NCI-H1417 (cell line): ENCODE data around the gene IP6K2.
"Not testable (repeated sequence)": the region's sequence is repeated elsewhere in the genome, so short reads cannot be mapped to it uniquely, and the experiment has no call there.

Experiments
- DNase-seq, 3 experiments: peaks; one replicate each; lab custom pipeline; 2025; lab: John Stamatoyannopoulos, UW

Gene IP6K2

GRCh38 chr3:48716982-48717746 lies at the start of gene IP6K2:
Gene IP6K2 (minus strand): TSS chr3:48717221. CDS start chr3:48695291, 21,930 bp downstream.
- peak; percentile 92 to 97 (median 92) for DNase-seq

- peak in 1 of 3 experiments; percentile 34 for DNase-seq
Measured at GRCh38 chr3:48765376-48765775, 48.4 kb upstream of the IP6K2 start.

- no peak for DNase-seq
Measured at GRCh38 chr3:48762816-48763215, 45.8 kb upstream of the IP6K2 start.

- DNase-seq = not testable (repeated sequence)
Measured at GRCh38 chr3:48759991-48760540, 43.0 kb upstream of the IP6K2 start.

- not testable (repeated sequence) for DNase-seq
Measured at GRCh38 chr3:48759531-48759930, 42.5 kb upstream of the IP6K2 start.

- no peak for DNase-seq
Measured at GRCh38 chr3:48759071-48759470, 42.0 kb upstream of the IP6K2 start.

- DNase-seq = no peak
Measured at GRCh38 chr3:48756640-48757039, 39.6 kb upstream of the IP6K2 start.

- no peak for DNase-seq
Measured at GRCh38 chr3:48750856-48751255, 33.8 kb upstream of the IP6K2 start.

GRCh38 chr3:48748754-48749153 lies 31.7 kb upstream of the IP6K2 start:
- DNase-seq = no peak

- no peak for DNase-seq
Measured at GRCh38 chr3:48747706-48748105, 30.7 kb upstream of the IP6K2 start.

- DNase-seq = no peak
Measured at GRCh38 chr3:48747015-48747615, 30.1 kb upstream of the IP6K2 start.

- DNase-seq = no peak
Measured at GRCh38 chr3:48743773-48744172, 26.8 kb upstream of the IP6K2 start.

GRCh38 chr3:48741226-48741625 lies 24.2 kb upstream of the IP6K2 start:
- not testable (repeated sequence) for DNase-seq

- peak in 1 of 3 experiments; percentile 39 for DNase-seq
Measured at GRCh38 chr3:48739955-48740823, 23.2 kb upstream of the IP6K2 start.

GRCh38 chr3:48739617-48739954 lies 22.6 kb upstream of the IP6K2 start:
- no peak for DNase-seq

- peak in 1 of 3 experiments; percentile 5 for DNase-seq
Measured at GRCh38 chr3:48738926-48739616, 22.1 kb upstream of the IP6K2 start.

- DNase-seq = no peak
Measured at GRCh38 chr3:48738144-48738536, 21.1 kb upstream of the IP6K2 start.

- DNase-seq = peak in 2 of 3 experiments; percentile 16 to 24
Measured at GRCh38 chr3:48735075-48735767, 18.2 kb upstream of the IP6K2 start.

- not testable (repeated sequence) for DNase-seq
Measured at GRCh38 chr3:48734541-48734940, 17.5 kb upstream of the IP6K2 start.

GRCh38 chr3:48733752-48734518 lies 16.9 kb upstream of the IP6K2 start:
- DNase-seq = not testable (repeated sequence)
